HG03521 (cell line): ENCODE measurements around the gene NDUFS5.
"Not testable (repeated sequence)": the region's sequence is repeated elsewhere in the genome, so short reads cannot be mapped to it uniquely, and the experiment has no call there.

Experiments
- ATAC-seq: cut with Tn5 transposase; IDR thresholded peaks from one replicate; pipeline ENCODE4 v1.9.1; 2021; ENCODE audit warnings: mild to moderate bottlenecking, moderate library complexity; ENCODE audit not compliant: unreplicated experiment

NDUFS5 gene

GRCh38 chr1:39061951-39062350 is 35.8 kb downstream of the NDUFS5 start:
- no peak for ATAC-seq

GRCh38 chr1:39063191-39063590 is 37.0 kb downstream of the NDUFS5 start:
- ATAC-seq, result no peak

- ATAC-seq, result no peak
These were observed 37.6 kb downstream of the NDUFS5 start for GRCh38 chr1:39063775-39064174.

GRCh38 chr1:39065542-39065941 is 39.4 kb downstream of the NDUFS5 start:
- ATAC-seq, result no peak

GRCh38 chr1:39068227-39068626 is 42.1 kb downstream of the NDUFS5 start:
- ATAC-seq, result not testable (repeated sequence)

GRCh38 chr1:39071557-39071956 is 45.4 kb downstream of the NDUFS5 start:
- not testable (repeated sequence) for ATAC-seq

GRCh38 chr1:39076127-39076798 is 50.1 kb downstream of the NDUFS5 start:
- no peak for ATAC-seq

GRCh38 chr1:39076799-39077148 is 50.6 kb downstream of the NDUFS5 start:
- ATAC-seq, result no peak

- ATAC-seq, result no peak
These were observed 54.2 kb downstream of the NDUFS5 start for GRCh38 chr1:39080269-39080826.

GRCh38 chr1:39080831-39081270 is 54.7 kb downstream of the NDUFS5 start:
- ATAC-seq, result no peak

- no peak for ATAC-seq
These were observed 55.3 kb downstream of the NDUFS5 start for GRCh38 chr1:39081271-39082009.

GRCh38 chr1:39082010-39082799 is 56.1 kb downstream of the NDUFS5 start:
- no peak for ATAC-seq

- ATAC-seq, result no peak
These were observed 56.8 kb downstream of the NDUFS5 start for GRCh38 chr1:39082811-39083576.

- ATAC-seq, result no peak
These were observed 58.0 kb downstream of the NDUFS5 start for GRCh38 chr1:39084191-39084590.
